Panc1 (cell line): Measurements from ENCODE around the gene NXPH4.

Experiments used
- POLR2AphosphoS5 ChIP-seq: IDR thresholded peaks from 2 replicates; pipeline ENCODE4 v1.6.1; 2012; ENCODE audit warnings: mild to moderate bottlenecking, low read depth, low read length, moderate library complexity
- TCF7L2 ChIP-seq: IDR thresholded peaks from 2 replicates; pipeline ENCODE4 v1.6.1; 2011; ENCODE audit warnings: mild to moderate bottlenecking, low read depth, low read length, inconsistent platforms
- TF ChIP-seq, protein P1 (sequence below): fragments of 450-650 bp; IDR thresholded peaks from 2 replicates; pipeline ENCODE4 v1.5.1; 2017; ENCODE audit warnings: mild to moderate bottlenecking
- TF ChIP-seq, protein P2 (sequence below), 2 experiments: IDR thresholded peaks; 2 replicates each; pipeline ENCODE4 v1.6.1; 2011 to 2012; ENCODE audit warnings: low read depth in 2 of 2, control low read depth in 1 of 2, low read length in 1 of 2, mild to moderate bottlenecking in 1 of 2, moderate library complexity in 1 of 2; ENCODE audit not compliant: insufficient read depth in 1 of 2

DNA sequence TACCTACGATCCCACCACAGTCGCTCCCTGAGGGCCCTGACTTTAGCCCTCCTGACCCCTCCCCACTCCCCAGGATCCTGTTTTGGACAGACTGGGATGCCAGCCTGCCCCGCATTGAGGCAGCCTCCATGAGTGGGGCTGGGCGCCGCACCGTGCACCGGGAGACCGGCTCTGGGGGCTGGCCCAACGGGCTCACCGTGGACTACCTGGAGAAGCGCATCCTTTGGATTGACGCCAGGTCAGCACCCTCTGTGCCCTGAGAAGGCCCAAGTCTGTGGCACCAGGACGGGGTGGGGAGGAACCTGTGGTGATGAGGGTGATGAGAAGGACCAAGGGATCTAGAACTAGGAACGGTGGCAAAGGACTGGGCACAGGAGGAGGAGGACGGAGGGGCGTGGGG, 39.2 kb upstream of the NXPH4 start:
- TF ChIP-seq, protein P1, sequence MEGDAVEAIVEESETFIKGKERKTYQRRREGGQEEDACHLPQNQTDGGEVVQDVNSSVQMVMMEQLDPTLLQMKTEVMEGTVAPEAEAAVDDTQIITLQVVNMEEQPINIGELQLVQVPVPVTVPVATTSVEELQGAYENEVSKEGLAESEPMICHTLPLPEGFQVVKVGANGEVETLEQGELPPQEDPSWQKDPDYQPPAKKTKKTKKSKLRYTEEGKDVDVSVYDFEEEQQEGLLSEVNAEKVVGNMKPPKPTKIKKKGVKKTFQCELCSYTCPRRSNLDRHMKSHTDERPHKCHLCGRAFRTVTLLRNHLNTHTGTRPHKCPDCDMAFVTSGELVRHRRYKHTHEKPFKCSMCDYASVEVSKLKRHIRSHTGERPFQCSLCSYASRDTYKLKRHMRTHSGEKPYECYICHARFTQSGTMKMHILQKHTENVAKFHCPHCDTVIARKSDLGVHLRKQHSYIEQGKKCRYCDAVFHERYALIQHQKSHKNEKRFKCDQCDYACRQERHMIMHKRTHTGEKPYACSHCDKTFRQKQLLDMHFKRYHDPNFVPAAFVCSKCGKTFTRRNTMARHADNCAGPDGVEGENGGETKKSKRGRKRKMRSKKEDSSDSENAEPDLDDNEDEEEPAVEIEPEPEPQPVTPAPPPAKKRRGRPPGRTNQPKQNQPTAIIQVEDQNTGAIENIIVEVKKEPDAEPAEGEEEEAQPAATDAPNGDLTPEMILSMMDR = no peak
- TF ChIP-seq POLR2AphosphoS5 (no peak), TCF7L2 (no peak)
- TF ChIP-seq, protein P2, sequence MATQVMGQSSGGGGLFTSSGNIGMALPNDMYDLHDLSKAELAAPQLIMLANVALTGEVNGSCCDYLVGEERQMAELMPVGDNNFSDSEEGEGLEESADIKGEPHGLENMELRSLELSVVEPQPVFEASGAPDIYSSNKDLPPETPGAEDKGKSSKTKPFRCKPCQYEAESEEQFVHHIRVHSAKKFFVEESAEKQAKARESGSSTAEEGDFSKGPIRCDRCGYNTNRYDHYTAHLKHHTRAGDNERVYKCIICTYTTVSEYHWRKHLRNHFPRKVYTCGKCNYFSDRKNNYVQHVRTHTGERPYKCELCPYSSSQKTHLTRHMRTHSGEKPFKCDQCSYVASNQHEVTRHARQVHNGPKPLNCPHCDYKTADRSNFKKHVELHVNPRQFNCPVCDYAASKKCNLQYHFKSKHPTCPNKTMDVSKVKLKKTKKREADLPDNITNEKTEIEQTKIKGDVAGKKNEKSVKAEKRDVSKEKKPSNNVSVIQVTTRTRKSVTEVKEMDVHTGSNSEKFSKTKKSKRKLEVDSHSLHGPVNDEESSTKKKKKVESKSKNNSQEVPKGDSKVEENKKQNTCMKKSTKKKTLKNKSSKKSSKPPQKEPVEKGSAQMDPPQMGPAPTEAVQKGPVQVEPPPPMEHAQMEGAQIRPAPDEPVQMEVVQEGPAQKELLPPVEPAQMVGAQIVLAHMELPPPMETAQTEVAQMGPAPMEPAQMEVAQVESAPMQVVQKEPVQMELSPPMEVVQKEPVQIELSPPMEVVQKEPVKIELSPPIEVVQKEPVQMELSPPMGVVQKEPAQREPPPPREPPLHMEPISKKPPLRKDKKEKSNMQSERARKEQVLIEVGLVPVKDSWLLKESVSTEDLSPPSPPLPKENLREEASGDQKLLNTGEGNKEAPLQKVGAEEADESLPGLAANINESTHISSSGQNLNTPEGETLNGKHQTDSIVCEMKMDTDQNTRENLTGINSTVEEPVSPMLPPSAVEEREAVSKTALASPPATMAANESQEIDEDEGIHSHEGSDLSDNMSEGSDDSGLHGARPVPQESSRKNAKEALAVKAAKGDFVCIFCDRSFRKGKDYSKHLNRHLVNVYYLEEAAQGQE (IDR thresholded peaks at IDR 0.05; ENCODE audit: insufficient read depth in 1 of 2, low read depth in 2 of 2, low read length in 1 of 2) = no peak
